Mucosa of descending colon (tissue), 3 donors: ENCODE results near the gene MAPRE3. TPM values are rescaled to one million over a fixed set of nuclear protein-coding genes. Genes with fewer than 3 reads are reported as not detected.

Experiments used
- ATAC-seq: fragments of 200-7000 bp; cut with Tn5 transposase; one replicate; pipeline ENCODE4 v1.9.1; 2020; ENCODE audit warnings: mild to moderate bottlenecking, moderate library complexity
- DNase-seq, 3 donors: peaks; one replicate each; pipeline ENCODE4 v3.0.0-alpha.2; 2020
- H3K36me3 ChIP-seq: fragments of 200-600 bp; one replicate; pipeline ENCODE4 v1.8.0; 2021; ENCODE audit warnings: low read depth, mild to moderate bottlenecking
- H3K4me1 ChIP-seq: fragments of 200-600 bp; one replicate; pipeline ENCODE4 v1.8.0; 2021; ENCODE audit warnings: low read depth, mild to moderate bottlenecking
- H3K4me3 ChIP-seq: fragments of 200-600 bp; one replicate; pipeline ENCODE4 v1.8.0; 2021; ENCODE audit warnings: mild to moderate bottlenecking
- H3K9me3 ChIP-seq: fragments of 200-600 bp; one replicate; pipeline ENCODE4 v1.8.0; 2021; ENCODE audit warnings: mild to moderate bottlenecking
- CTCF ChIP-seq: fragments of 200-600 bp; IDR thresholded peaks from one replicate; pipeline ENCODE4 v1.8.0; 2022; ENCODE audit warnings: antibody characterized with exemption, mild to moderate bottlenecking
- intact Hi-C, 2 donors: fragments of 100-400 bp; cut with DNase I in 1 of 2; cut with micrococcal nuclease in 1 of 2; formaldehyde crosslinking; loops; one replicate each; pipeline versions ENCODE4 v1.11.0 to v1.11.1; 2022; cut with DNase I, micrococcal nuclease
- total RNA-seq, 3 donors: library from RNA; stranded (reverse); fragmentation: NEBNext Ultra II Directional in 2 of 3; extraction: Animal tissue kit (Norgen Biotek cat#: 25700) in 2 of 3; gene quantifications; one replicate each; pipeline versions ENCODE4 v1.2.1 to v1.2.4, GENCODE V29; 2021 to 2023
- donor health status: DM: no; HTN: no; CAD: no; lungs with moderate emphysema.
- donor health status: DM: no; HTN: no; CAD: no.
- donor health status: DM: no; HTN: yes; CAD: no.

MAPRE3 gene
- total RNA-seq, 3 donors from 2014 or later, result 23.9 to 36.1 (median 35.6) TPM

GRCh38 chr2:26934985-26935384 is 35.5 kb upstream of the MAPRE3 start:
- no peak for TF ChIP-seq CTCF
- H3K4me1 ChIP-seq, result no peaks in the 10 kb centered on the region
- intact Hi-C loops, result no loop called here
- no peak for DNase-seq
- H3K9me3 ChIP-seq, result no peaks in the 10 kb centered on the region
- no peak for ATAC-seq
- no peaks in the 10 kb centered on the region for H3K36me3 ChIP-seq
- H3K4me3 ChIP-seq, result no peak overlapping the region

- ATAC-seq (no peak), DNase-seq (no peak)
- Histone ChIP-seq H3K9me3 (no peaks in the 10 kb centered on the region), H3K4me1 (no peaks in the 10 kb centered on the region), H3K36me3 (no peaks in the 10 kb centered on the region), H3K4me3 (no peak overlapping the region)
- no peak for TF ChIP-seq CTCF
- intact Hi-C loops, result no loop called here
These were observed 33.6 kb upstream of the MAPRE3 start for GRCh38 chr2:26936855-26937254.

GRCh38 chr2:26938399-26939118 is 31.9 kb upstream of the MAPRE3 start:
- Histone ChIP-seq H3K9me3 (no peaks in the 10 kb centered on the region), H3K36me3 (no peaks in the 10 kb centered on the region), H3K4me3 (no peak overlapping the region), H3K4me1 (no peaks in the 10 kb centered on the region)
- DNase-seq (no peak), ATAC-seq (no peak)
- no peak for TF ChIP-seq CTCF
- intact Hi-C loops, result no loop called here

- no peaks in the 10 kb centered on the region for H3K36me3 ChIP-seq
- H3K9me3 ChIP-seq, result no peaks in the 10 kb centered on the region
- TF ChIP-seq CTCF, result no peak
- H3K4me1 ChIP-seq, result no peaks in the 10 kb centered on the region
- DNase-seq (no peak), ATAC-seq (no peak)
- no peak overlapping the region for H3K4me3 ChIP-seq
- intact Hi-C loops, result loop anchor here (5.0 kb wide), 1 partner anchor 93 kb away; the partner anchor contains the start of gene DPYSL5 (in 2 of the 2)
These were observed 30.4 kb upstream of the MAPRE3 start for GRCh38 chr2:26940001-26940400.

- H3K36me3 ChIP-seq, result no peaks in the 10 kb centered on the region
- no peaks in the 10 kb centered on the region for H3K4me1 ChIP-seq
- no peaks in the 10 kb centered on the region for H3K9me3 ChIP-seq
- no peak for ATAC-seq
- no peak for DNase-seq
- intact Hi-C loops, result loop anchor here (5.0 kb wide), 1 partner anchor 94 kb away; the partner anchor contains the start of gene DPYSL5 (in 2 of the 2)
- TF ChIP-seq CTCF, result no peak
- no peak overlapping the region for H3K4me3 ChIP-seq
These were observed 29.0 kb upstream of the MAPRE3 start for GRCh38 chr2:26941486-26941885.
